NT2/D1 (cell line): ENCODE measurements around the gene WDSUB1.

Source experiments
- SUZ12 ChIP-seq: IDR thresholded peaks from 2 replicates; pipeline ENCODE4 v1.6.1; 2011; ENCODE audit not compliant: insufficient read length, insufficient read depth; ENCODE audit errors: extremely low read depth
- YY1 ChIP-seq: IDR thresholded peaks from 2 replicates; pipeline ENCODE4 v1.6.1; 2011; ENCODE audit not compliant: insufficient read length, insufficient read depth
- ZNF274 ChIP-seq: IDR thresholded peaks from 2 replicates; pipeline ENCODE4 v1.6.1; 2011; ENCODE audit warnings: mild to moderate bottlenecking, low read depth, low read length

GRCh38 chr2:159214325-159214865, 72.1 kb downstream of the WDSUB1 start:
- TF ChIP-seq YY1 (no peak), SUZ12 (no peak), ZNF274 (no peak)
